Natural killer cell treated with Interleukin-12 subunit alpha and Interleukin-12 subunit beta and Interleukin-15 and Interleukin-18, amount 100 ng/mL, for 72 hours (primary cell): ENCODE results near the gene CCN2. TPM values are rescaled to one million over a fixed set of nuclear protein-coding genes. Genes with fewer than 3 reads are reported as not detected.

Source experiments
- ATAC-seq, 2 donors: fragments of 150-1000 bp; cut with Tn5 transposase in 1 of 2; sonication (Bioruptor Pico), chemical (Tn5 transposase) in 1 of 2; 2 replicates each; pipeline ENCODE4 v1.10.0; 2021
- DNase-seq: peaks from one replicate; pipeline ENCODE4 v3.0.0; 2022; ENCODE audit warnings: low spot score
- H3K27ac Mint-ChIP-seq, 2 donors: 1 replicate in 1 of 2; 2 replicates in 1 of 2; pipeline ENCODE4 v1.8.0; 2022; ENCODE audit warnings: mixed read lengths in 2 of 2, mild to moderate bottlenecking in 1 of 2, moderate library complexity in 1 of 2
- H3K27me3 Mint-ChIP-seq, 2 donors: 1 replicate in 1 of 2; 2 replicates in 1 of 2; pipeline ENCODE4 v1.8.0; 2022; ENCODE audit warnings: mixed read lengths in 2 of 2
- H3K36me3 Mint-ChIP-seq: one replicate; pipeline ENCODE4 v1.8.0; 2022; ENCODE audit warnings: mixed read lengths
- H3K4me1 Mint-ChIP-seq, 2 donors: 1 replicate in 1 of 2; 2 replicates in 1 of 2; pipeline ENCODE4 v1.8.0; 2022; ENCODE audit warnings: low read depth in 2 of 2, mixed read lengths in 2 of 2, mild to moderate bottlenecking in 1 of 2
- H3K4me3 Mint-ChIP-seq: one replicate; pipeline ENCODE4 v1.8.0; 2022; ENCODE audit warnings: mixed read lengths
- H3K9me3 Mint-ChIP-seq: 2 replicates; pipeline ENCODE4 v1.8.0; 2022; ENCODE audit warnings: mixed read lengths
- total RNA-seq, 2 donors: library from RNA; stranded (reverse); gene quantifications; one replicate each; pipeline ENCODE4 v1.2.3, GENCODE V29; 2022

The CCN2 gene
- total RNA-seq, 2 donors from 2014 or later, result not detected

- Mint-ChIP-seq H3K4me3 (no peak overlapping the region), H3K27ac (no peak overlapping the region), H3K27me3 (peaks cover 3 to 9% of the 10 kb centered on the region in 2 donors), H3K4me1 (no peaks in the 10 kb centered on the region), H3K36me3 (no peaks in the 10 kb centered on the region), H3K9me3 (no peaks in the 10 kb centered on the region)
- DNase-seq (no peak), ATAC-seq (no peak)
These were observed 28.6 kb upstream of the CCN2 start for GRCh38 chr6:131979515-131980337.

GRCh38 chr6:131978522-131978921, 27.4 kb upstream of the CCN2 start:
- Mint-ChIP-seq H3K4me1 (no peaks in the 10 kb centered on the region), H3K9me3 (no peaks in the 10 kb centered on the region), H3K27ac (no peak overlapping the region), H3K36me3 (no peaks in the 10 kb centered on the region), H3K27me3 (peaks cover 3 to 12% of the 10 kb centered on the region in 2 donors), H3K4me3 (no peak overlapping the region)
- ATAC-seq (no peak), DNase-seq (no peak)

GRCh38 chr6:131976545-131977061, 25.4 kb upstream of the CCN2 start:
- no peak overlapping the region for H3K4me3 Mint-ChIP-seq
- H3K36me3 Mint-ChIP-seq, result no peaks in the 10 kb centered on the region
- ATAC-seq (no peak), DNase-seq (no peak)
- H3K9me3 Mint-ChIP-seq, result no peaks in the 10 kb centered on the region
- H3K4me1 Mint-ChIP-seq, result no peaks in the 10 kb centered on the region
- H3K27me3 Mint-ChIP-seq, result peaks cover 3 to 15% of the 10 kb centered on the region in 2 donors
- no peak overlapping the region for H3K27ac Mint-ChIP-seq

- Mint-ChIP-seq H3K27ac (no peak overlapping the region), H3K36me3 (no peaks in the 10 kb centered on the region), H3K4me3 (no peak overlapping the region), H3K4me1 (no peaks in the 10 kb centered on the region), H3K9me3 (no peaks in the 10 kb centered on the region), H3K27me3 (peaks cover 3 to 19% of the 10 kb centered on the region in 2 donors)
- no peak for ATAC-seq
- DNase-seq, result no peak
These were observed 21.6 kb upstream of the CCN2 start for GRCh38 chr6:131972741-131973140.

GRCh38 chr6:131970076-131970859, 19.1 kb upstream of the CCN2 start:
- DNase-seq, result no peak
- ATAC-seq, result no peak
- no peaks in the 10 kb centered on the region for H3K4me1 Mint-ChIP-seq
- no peak overlapping the region for H3K4me3 Mint-ChIP-seq
- H3K36me3 Mint-ChIP-seq, result no peaks in the 10 kb centered on the region
- H3K9me3 Mint-ChIP-seq, result no peaks in the 10 kb centered on the region
- no peak overlapping the region for H3K27ac Mint-ChIP-seq
- H3K27me3 Mint-ChIP-seq, result peaks cover 0 to 12% of the 10 kb centered on the region in 2 donors

GRCh38 chr6:131968656-131969055, 17.5 kb upstream of the CCN2 start:
- no peak overlapping the region for H3K4me3 Mint-ChIP-seq
- H3K27ac Mint-ChIP-seq, result no peak overlapping the region
- no peaks in the 10 kb centered on the region for H3K4me1 Mint-ChIP-seq
- no peak for ATAC-seq
- no peaks in the 10 kb centered on the region for H3K9me3 Mint-ChIP-seq
- H3K27me3 Mint-ChIP-seq, result peaks cover 0 to 10% of the 10 kb centered on the region in 2 donors
- DNase-seq, result no peak
- H3K36me3 Mint-ChIP-seq, result no peaks in the 10 kb centered on the region

GRCh38 chr6:131967948-131968347, 16.8 kb upstream of the CCN2 start:
- Mint-ChIP-seq H3K9me3 (no peaks in the 10 kb centered on the region), H3K4me3 (no peak overlapping the region), H3K36me3 (no peaks in the 10 kb centered on the region), H3K27me3 (peaks cover 0 to 5% of the 10 kb centered on the region in 2 donors), H3K4me1 (no peaks in the 10 kb centered on the region), H3K27ac (no peak overlapping the region)
- no peak for DNase-seq
- ATAC-seq, result no peak

- H3K4me1 Mint-ChIP-seq, result no peaks in the 10 kb centered on the region
These were observed 15.3 kb upstream of the CCN2 start for GRCh38 chr6:131966443-131966842.

GRCh38 chr6:131963063-131963462, 11.9 kb upstream of the CCN2 start:
- no peak for DNase-seq
- Mint-ChIP-seq H3K9me3 (no peaks in the 10 kb centered on the region), H3K36me3 (no peaks in the 10 kb centered on the region), H3K4me3 (no peak overlapping the region), H3K27ac (no peak overlapping the region), H3K27me3 (peaks cover 4 to 5% of the 10 kb centered on the region in 2 donors), H3K4me1 (no peaks in the 10 kb centered on the region)
- no peak for ATAC-seq

More at GRCh38 chr6:131966443-131966842, 15.3 kb upstream of the CCN2 start:
- Mint-ChIP-seq H3K4me3 (no peak overlapping the region), H3K36me3 (no peaks in the 10 kb centered on the region), H3K9me3 (no peaks in the 10 kb centered on the region), H3K27ac (no peak overlapping the region), H3K27me3 (peaks cover 0 to 5% of the 10 kb centered on the region in 2 donors)
- no peak for DNase-seq
- ATAC-seq, result no peak

GRCh38 chr6:131960371-131961133, 9.4 kb upstream of the CCN2 start:
- Mint-ChIP-seq H3K4me1 (no peaks in the 10 kb centered on the region), H3K27ac (no peak overlapping the region), H3K27me3 (peaks cover 3 to 5% of the 10 kb centered on the region in 2 donors), H3K36me3 (no peaks in the 10 kb centered on the region), H3K9me3 (no peaks in the 10 kb centered on the region), H3K4me3 (no peak overlapping the region)
- ATAC-seq, result no peak
- DNase-seq, result no peak

GRCh38 chr6:131958542-131959470, 7.6 kb upstream of the CCN2 start:
- DNase-seq (no peak), ATAC-seq (no peak)
- Mint-ChIP-seq H3K4me3 (no peak overlapping the region), H3K9me3 (no peaks in the 10 kb centered on the region), H3K27ac (no peak overlapping the region), H3K36me3 (no peaks in the 10 kb centered on the region), H3K4me1 (no peaks in the 10 kb centered on the region), H3K27me3 (peaks cover 13 to 19% of the 10 kb centered on the region in 2 donors)

GRCh38 chr6:131958095-131958494, 6.9 kb upstream of the CCN2 start:
- Mint-ChIP-seq H3K27me3 (peaks cover 14 to 26% of the 10 kb centered on the region in 2 donors), H3K4me1 (no peaks in the 10 kb centered on the region), H3K36me3 (no peaks in the 10 kb centered on the region), H3K27ac (no peak overlapping the region), H3K4me3 (no peak overlapping the region), H3K9me3 (no peaks in the 10 kb centered on the region)
- DNase-seq (no peak), ATAC-seq (no peak)

- Mint-ChIP-seq H3K27me3 (peaks cover 28 to 46% of the 10 kb centered on the region in 2 donors), H3K36me3 (no peaks in the 10 kb centered on the region), H3K4me3 (no peak overlapping the region), H3K27ac (no peak overlapping the region), H3K9me3 (no peaks in the 10 kb centered on the region), H3K4me1 (no peaks in the 10 kb centered on the region)
- ATAC-seq (no peak), DNase-seq (no peak)
These were observed 4.7 kb upstream of the CCN2 start for GRCh38 chr6:131955876-131956275.
